Measurements from ENCODE around the gene CLPTM1L. TPM values are rescaled to one million over a fixed set of nuclear protein-coding genes. Genes with fewer than 3 reads are reported as not detected.

The CLPTM1L gene
- total and polyA plus RNA-seq, 2 donors (not counting 1 experiment from before 2014, with no cell fraction given): 78.4 to 99.9 TPM

GRCh38 chr5:1378866-1379659 lies 34.2 kb upstream of the CLPTM1L start:
- Histone ChIP-seq H3K36me3 (replicated peaks in 1 of 2; ENCODE audit: control extremely low read depth in 1 of 2, control insufficient read depth in 1 of 2, extremely low read depth in 1 of 2, insufficient read depth in 2 of 2, low read length in 1 of 2) (no peaks in the 10 kb centered on the region), H3K4me2 (replicated peaks; ENCODE audit: low read depth, low read length, poor library complexity, severe bottlenecking) (no peak overlapping the region), H3K4me3 (ENCODE audit: control extremely low read depth in 1 of 5, extremely low read depth in 1 of 5, insufficient read depth in 1 of 5, low read depth in 2 of 5, low read length in 4 of 5) (no peak overlapping the region), H3K27me3 (replicated peaks in 1 of 4; ENCODE audit: control extremely low read depth in 1 of 4, control insufficient read depth in 3 of 4, insufficient read depth in 4 of 4, low read length in 3 of 4) (no peaks in the 10 kb centered on the region), H3K9ac (ENCODE audit: low read length) (no peak overlapping the region), H3K4me1 (ENCODE audit: control insufficient read depth in 2 of 2, insufficient read depth in 2 of 2, low read length in 2 of 2) (peaks cover 9 to 19% of the 10 kb centered on the region in 2 donors), H3K27ac (ENCODE audit: low read length in 2 of 2) (no peak overlapping the region), H2AFZ (ENCODE audit: insufficient read depth, low read depth, low read length, poor library complexity, severe bottlenecking) (no peak overlapping the region), H3K79me2 (ENCODE audit: control insufficient read depth, insufficient read depth, low read length) (no peaks in the 10 kb centered on the region), H4K20me1 (ENCODE audit: control insufficient read depth, insufficient read depth, low read length, poor library complexity, severe bottlenecking) (no peaks in the 10 kb centered on the region), H3K9me3 (ENCODE audit: control extremely low read depth in 1 of 3, control insufficient read depth in 2 of 3, insufficient read depth in 1 of 3, low read length in 2 of 3) (peaks cover 0 to 18% (median 3%) of the 10 kb centered on the region in 3 donors)
- Mint-ChIP-seq H3K9me3 (ENCODE audit: insufficient read depth) (no peaks in the 10 kb centered on the region), H3K4me1 (peaks cover 26% of the 10 kb centered on the region), H3K27ac (no peak overlapping the region), H3K4me3 (no peak overlapping the region), H3K27me3 (no peaks in the 10 kb centered on the region)
- intact Hi-C loops (cut with micrococcal nuclease): no loop called here
- TF ChIP-seq CTCF (IDR thresholded peaks at IDR 0.05): no peak
- TF ChIP-seq EZH2 (IDR thresholded peaks at IDR 0.05; ENCODE audit: borderline replicate concordance, insufficient read depth, low read depth, low read length, poor library complexity, severe bottlenecking): no peak
- CTCF ChIA-PET: interaction anchor here (0.8 to 3.5 kb wide), 16 partner anchors 9 to 266 kb away, joined by 3 to 38 read pairs (median 6); partner anchors contain the start of gene CLPTM1L
- no peak for DNase-seq
- no peak for ATAC-seq (ENCODE audit: low read depth)
- 95% methylated on average over 20 of the region's 24 CpGs for WGBS (ENCODE audit: insufficient coverage)
- POLR2A ChIA-PET: interaction anchor here (0.7 kb wide), 1 partner anchor 11 kb away, joined by 4 read pairs; no protein-coding TSS in a partner anchor

GRCh38 chr5:1378096-1378495 lies 33.2 kb upstream of the CLPTM1L start:
- H3K9ac ChIP-seq (ENCODE audit: low read length): no peak overlapping the region
- H3K4me1 ChIP-seq (ENCODE audit: control insufficient read depth in 2 of 2, insufficient read depth in 2 of 2, low read length in 2 of 2): peaks cover 14 to 29% of the 10 kb centered on the region in 2 donors
- H3K4me2 ChIP-seq (replicated peaks; ENCODE audit: low read depth, low read length, poor library complexity, severe bottlenecking): no peak overlapping the region
- TF ChIP-seq CTCF (IDR thresholded peaks at IDR 0.05) (no peak), EZH2 (IDR thresholded peaks at IDR 0.05; ENCODE audit: borderline replicate concordance, insufficient read depth, low read depth, low read length, poor library complexity, severe bottlenecking) (no peak)
- no peaks in the 10 kb centered on the region for H3K36me3 ChIP-seq (replicated peaks in 1 of 2; ENCODE audit: control extremely low read depth in 1 of 2, control insufficient read depth in 1 of 2, extremely low read depth in 1 of 2, insufficient read depth in 2 of 2, low read length in 1 of 2)
- CTCF ChIA-PET: interaction anchor here (0.9 to 3.1 kb wide), 6 partner anchors 33 to 267 kb away, joined by 3 to 15 read pairs (median 4); partner anchors contain the start of gene CLPTM1L
- Mint-ChIP-seq H3K9me3 (ENCODE audit: insufficient read depth) (no peaks in the 10 kb centered on the region), H3K27me3 (no peaks in the 10 kb centered on the region), H3K27ac (no peak overlapping the region), H3K4me1 (peaks cover 31% of the 10 kb centered on the region), H3K4me3 (no peak overlapping the region)
- WGBS (ENCODE audit: insufficient coverage): 97% methylated on average over 17 of the region's 18 CpGs
- H3K27me3 ChIP-seq (replicated peaks in 1 of 4; ENCODE audit: control extremely low read depth in 1 of 4, control insufficient read depth in 3 of 4, insufficient read depth in 4 of 4, low read length in 3 of 4): no peaks in the 10 kb centered on the region
- H3K27ac ChIP-seq (ENCODE audit: low read length in 2 of 2): no peak overlapping the region
- POLR2A ChIA-PET: no interaction called here
- DNase-seq (no peak), ATAC-seq (ENCODE audit: low read depth) (no peak)
- intact Hi-C loops (cut with micrococcal nuclease): no loop called here
- H3K79me2 ChIP-seq (ENCODE audit: control insufficient read depth, insufficient read depth, low read length): no peaks in the 10 kb centered on the region
- no peak overlapping the region for H3K4me3 ChIP-seq (ENCODE audit: control extremely low read depth in 1 of 5, extremely low read depth in 1 of 5, insufficient read depth in 1 of 5, low read depth in 2 of 5, low read length in 4 of 5)
- H2AFZ ChIP-seq (ENCODE audit: insufficient read depth, low read depth, low read length, poor library complexity, severe bottlenecking): no peak overlapping the region
- no peaks in the 10 kb centered on the region for H4K20me1 ChIP-seq (ENCODE audit: control insufficient read depth, insufficient read depth, low read length, poor library complexity, severe bottlenecking)
- peaks cover 0 to 20% (median 3%) of the 10 kb centered on the region in 3 donors for H3K9me3 ChIP-seq (ENCODE audit: control extremely low read depth in 1 of 3, control insufficient read depth in 2 of 3, insufficient read depth in 1 of 3, low read length in 2 of 3)
